GM18498 (cell line): ENCODE results near the gene TRIM44.
"Not testable (repeated sequence)": the region's sequence is repeated elsewhere in the genome, so short reads cannot be mapped to it uniquely, and the experiment has no call there.

Experiments
- ATAC-seq: cut with Tn5 transposase; IDR thresholded peaks from one replicate; pipeline ENCODE4 v1.9.1; 2021; ENCODE audit warnings: mild to moderate bottlenecking, moderate library complexity; ENCODE audit not compliant: unreplicated experiment

TRIM44 gene

DNA sequence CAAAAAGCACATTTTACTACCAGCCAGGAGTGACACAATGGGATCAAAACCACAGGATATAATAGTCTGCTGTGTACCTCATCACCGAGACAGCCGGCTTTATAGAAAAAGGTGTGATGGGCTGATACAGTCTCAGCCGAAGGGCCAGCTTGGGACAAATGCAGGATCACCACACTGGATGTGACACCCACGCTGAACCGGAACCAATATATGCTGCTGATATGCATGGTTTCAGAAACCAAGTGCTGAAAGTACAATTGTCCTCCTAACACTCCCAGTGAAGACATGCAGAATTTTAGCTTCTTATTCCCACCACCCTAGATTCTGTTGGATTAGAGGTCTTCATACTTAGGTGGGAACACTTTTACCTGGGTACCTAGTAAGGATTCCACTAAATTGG lies 184.3 kb downstream of the TRIM44 start:
- ATAC-seq: no peak

DNA sequence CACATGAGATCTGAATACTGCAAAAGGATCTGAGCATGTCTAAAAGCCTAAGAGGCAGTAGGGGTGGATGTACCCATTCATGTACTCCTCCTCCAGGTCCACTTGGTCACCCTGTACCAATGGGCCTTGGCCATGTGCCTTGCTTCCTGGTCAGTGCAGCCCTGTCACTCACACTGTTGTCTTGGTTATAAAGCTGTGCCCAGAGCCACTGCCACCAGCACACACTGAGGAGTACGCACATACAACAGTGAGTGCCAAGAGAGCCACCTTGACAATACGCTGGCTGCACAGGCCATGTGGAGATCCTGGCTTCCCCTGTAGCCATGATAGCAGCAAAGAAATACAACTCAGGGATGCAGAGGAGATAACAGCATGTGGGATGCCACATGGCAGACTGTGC lies 184.9 kb downstream of the TRIM44 start:
- ATAC-seq: no peak

GRCh38 chr11:35848616-35849015 lies 186.0 kb downstream of the TRIM44 start:
- no peak for ATAC-seq

- ATAC-seq: no peak
Observed at GRCh38 chr11:35850191-35850590, 187.6 kb downstream of the TRIM44 start.

DNA sequence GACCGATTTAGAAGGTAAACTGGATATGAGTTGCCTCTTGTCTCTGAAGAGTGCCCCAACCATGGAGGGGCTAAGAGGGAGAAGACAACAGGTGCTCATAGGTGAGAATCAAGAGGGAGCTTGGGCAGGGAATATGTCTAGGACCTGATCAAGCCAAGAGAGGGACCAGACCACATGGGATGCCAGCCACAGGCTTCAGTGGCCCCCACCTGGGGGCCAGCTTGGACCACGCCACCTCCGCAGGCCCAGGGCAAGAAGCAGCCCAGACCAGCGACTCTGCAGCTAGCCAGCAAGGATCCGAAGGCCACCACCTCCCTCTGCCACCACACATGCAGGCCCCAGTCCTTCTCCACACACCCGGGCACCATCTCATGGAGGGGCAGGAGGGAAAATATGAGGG lies 188.8 kb downstream of the TRIM44 start:
- ATAC-seq: no peak

- no peak for ATAC-seq
Observed at GRCh38 chr11:35852056-35852455, 189.5 kb downstream of the TRIM44 start.

GRCh38 chr11:35853971-35854370 lies 191.4 kb downstream of the TRIM44 start:
- no peak for ATAC-seq

DNA sequence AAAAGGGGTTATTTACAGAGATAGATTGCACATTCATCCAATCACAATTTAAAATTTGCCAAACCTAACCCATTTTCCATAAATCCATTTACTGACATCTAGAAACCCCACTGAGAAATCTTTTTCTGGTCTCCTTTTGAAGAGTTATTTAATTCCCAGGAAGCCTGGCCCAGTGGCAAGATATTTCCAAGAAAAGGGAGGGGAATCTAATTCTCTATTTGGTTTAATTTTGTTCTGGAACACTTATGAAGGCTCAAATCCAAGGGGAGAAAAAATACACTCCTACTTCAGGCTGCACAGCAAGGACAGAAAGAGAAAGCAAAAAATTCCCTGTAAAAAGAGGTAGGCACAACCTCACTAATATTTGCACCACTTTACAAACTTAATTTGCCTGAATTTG lies 193.1 kb downstream of the TRIM44 start:
- no peak for ATAC-seq

GRCh38 chr11:35856259-35856658 lies 193.7 kb downstream of the TRIM44 start:
- ATAC-seq: no peak

- no peak for ATAC-seq
Observed at GRCh38 chr11:35856756-35857155, 194.2 kb downstream of the TRIM44 start.

GRCh38 chr11:35857922-35858321 lies 195.3 kb downstream of the TRIM44 start:
- no peak for ATAC-seq

DNA sequence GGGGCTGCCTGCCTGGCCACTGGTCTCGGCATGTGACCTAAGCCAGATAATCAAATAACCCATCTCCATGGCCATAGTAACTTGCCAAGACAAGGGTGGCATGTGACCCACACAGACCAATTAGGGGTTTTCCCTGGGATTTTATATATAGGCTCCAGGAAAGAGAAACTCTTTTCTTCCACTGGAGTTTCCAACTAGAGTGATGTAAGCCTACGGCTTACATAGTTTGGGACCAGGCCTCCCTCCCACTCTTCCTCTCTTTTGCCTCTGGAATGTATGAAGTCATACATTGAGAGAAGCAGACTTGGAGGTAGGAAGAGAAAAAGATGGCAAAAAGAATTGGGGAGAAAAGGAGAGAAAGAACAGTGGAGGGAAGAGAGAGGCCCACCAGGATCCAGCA lies 196.7 kb downstream of the TRIM44 start:
- no peak for ATAC-seq

DNA sequence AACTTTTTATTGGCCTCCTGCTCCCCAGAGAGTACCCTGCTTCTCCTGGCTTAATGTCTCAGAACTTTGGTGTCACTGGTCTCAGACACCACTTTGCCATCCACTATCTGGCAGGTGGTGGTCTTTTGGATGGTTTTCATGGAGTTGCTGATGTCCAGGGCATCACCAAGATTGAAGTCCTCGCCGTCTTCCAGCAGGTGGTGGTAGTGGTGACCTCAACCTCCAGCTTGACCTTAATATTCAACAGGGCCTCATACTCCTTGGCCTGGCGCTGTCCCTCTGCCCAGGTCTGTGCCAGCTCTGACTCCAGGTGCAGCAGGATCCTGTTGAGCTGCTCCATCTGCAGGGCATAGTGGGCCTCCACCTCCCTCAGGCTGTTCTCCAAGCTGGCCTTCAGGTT lies 197.6 kb downstream of the TRIM44 start:
- not testable (repeated sequence) for ATAC-seq

DNA sequence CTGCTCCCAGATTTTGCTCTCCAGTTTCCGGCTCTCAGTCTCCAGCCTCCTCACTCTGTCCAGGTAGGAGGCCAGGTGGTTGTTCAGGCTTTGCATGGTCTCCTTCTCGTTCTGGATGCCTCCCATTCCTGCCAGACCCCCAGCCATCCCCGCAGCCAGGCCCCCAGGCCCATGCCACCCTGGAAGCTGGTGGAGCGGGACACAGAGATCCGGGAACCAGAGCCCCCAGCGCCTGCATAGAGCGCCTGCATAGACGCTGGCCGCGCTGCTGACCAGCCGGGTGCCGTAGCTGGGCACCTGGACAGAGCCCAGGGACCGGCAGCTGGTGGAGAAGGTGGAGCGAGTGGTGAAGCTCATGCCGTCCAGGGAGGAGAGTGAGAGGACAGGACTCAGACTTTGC lies 198.6 kb downstream of the TRIM44 start:
- ATAC-seq: no peak

GRCh38 chr11:35862666-35863065 lies 200.1 kb downstream of the TRIM44 start:
- no peak for ATAC-seq

GRCh38 chr11:35864131-35864530 lies 201.6 kb downstream of the TRIM44 start:
- no peak for ATAC-seq

DNA sequence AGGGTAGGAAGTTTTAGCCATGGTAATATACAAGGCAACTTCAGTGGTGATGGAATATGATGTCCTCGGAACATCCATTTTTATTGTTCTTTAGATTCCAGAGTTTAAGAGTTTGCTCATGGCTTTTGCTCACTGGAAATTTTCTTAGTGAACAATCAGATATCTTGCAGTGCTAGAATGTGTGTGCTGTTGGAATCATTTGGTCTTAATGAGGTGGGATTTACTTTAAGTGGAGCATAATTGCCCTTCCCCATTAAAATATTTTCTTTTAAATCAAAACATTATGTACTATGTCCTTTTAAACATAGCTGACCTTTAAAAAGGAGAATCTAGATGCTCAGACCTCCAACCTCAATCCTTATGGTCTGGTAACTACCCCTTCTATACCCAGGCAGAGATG lies 204.0 kb downstream of the TRIM44 start:
- ATAC-seq: no peak
